HG02642 (cell line): Measurements from ENCODE around the gene DLG5.

Experiments used
- ATAC-seq: cut with Tn5 transposase; IDR thresholded peaks from one replicate; pipeline ENCODE4 v1.9.1; 2021; ENCODE audit warnings: mild to moderate bottlenecking; ENCODE audit not compliant: unreplicated experiment, poor library complexity

DLG5 gene

DNA sequence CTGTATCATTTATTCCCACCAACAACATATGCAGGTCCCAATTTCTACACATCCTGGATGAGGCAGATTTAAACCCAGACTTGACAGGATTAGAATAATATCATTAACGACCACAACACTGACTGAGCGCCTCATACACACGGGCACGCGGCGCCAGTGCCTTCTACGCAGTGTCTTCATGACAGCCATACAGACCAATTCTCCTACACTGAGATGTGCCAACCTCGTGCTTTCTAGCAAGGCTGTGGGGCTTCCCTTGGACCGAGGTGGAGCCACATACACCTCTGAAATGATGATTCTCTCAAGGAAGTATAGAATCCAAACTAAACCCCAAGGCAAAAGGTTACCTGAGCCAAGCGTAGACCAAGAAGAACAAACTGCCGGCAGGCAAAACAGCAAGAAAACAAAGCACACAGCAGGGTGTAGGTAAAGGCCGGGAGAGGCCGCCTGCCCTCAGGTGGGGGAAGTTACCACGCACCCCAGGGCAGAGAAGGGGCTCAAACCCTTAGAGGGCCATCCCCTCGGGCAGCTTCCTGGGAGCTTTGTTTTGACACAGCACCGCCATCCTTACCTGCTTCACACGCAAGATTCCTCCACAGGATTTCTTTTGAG, 75.8 kb downstream of the DLG5 start:
- no peak for ATAC-seq

DNA sequence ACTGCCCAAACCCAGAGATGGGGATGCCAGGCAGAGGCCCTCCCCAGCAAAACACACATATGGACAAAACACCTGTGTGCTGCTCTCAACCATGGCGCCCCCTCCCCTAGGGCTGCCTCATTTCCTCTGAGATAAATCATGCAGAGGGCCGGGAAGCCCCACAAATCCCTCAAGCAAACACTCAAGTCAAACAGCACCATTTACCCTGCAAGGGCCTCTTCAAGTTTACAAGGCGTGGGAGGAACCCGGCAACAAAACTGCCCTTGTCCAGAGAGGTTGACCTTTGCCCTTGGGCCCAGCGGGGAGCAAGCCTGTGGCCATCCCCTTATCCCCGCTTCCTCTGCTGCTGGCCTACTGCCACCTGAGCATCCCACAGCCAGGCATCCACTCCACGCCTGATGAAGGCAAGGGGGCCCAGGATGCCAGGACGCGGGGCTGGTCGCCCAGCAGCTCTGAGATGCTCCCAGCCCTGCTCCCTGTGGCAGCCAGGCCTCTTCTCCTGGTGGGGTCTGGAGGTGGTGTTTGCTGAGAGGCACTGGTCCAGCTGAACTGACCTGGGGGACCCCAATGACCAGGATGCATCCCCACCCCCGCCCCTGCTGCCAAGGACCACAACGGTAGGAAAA, 77.4 kb downstream of the DLG5 start:
- peak; percentile 39 for ATAC-seq

DNA sequence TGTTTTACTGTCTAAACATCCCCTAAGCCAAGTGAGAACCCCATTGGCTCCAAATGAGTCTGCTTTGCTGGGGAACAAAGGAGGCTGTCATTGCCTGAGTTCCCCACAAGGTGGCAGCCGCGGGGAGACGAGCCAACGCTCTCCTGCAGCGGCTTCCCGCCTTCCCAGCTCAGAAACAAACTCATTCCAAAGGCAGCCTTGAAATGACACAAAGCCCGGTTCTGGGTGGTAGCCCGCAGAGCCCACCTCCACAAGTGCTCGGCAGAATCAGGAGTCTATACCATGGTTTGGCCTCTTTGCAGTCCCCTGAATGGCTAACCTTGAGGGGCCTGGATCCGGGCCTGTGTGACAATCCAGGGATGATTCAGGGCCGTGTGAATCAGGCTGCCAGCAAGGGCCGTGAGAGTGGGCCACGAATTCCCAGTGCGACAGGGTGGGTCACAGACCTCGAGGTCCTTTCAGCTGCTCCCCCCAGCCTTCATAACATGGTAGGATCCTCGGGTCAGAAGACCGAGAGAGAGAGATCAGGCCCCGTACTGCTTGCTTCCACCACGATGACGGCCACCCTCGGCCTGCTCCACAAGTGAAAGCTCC, 79.7 kb downstream of the DLG5 start:
- peak; percentile 62 for ATAC-seq

DNA sequence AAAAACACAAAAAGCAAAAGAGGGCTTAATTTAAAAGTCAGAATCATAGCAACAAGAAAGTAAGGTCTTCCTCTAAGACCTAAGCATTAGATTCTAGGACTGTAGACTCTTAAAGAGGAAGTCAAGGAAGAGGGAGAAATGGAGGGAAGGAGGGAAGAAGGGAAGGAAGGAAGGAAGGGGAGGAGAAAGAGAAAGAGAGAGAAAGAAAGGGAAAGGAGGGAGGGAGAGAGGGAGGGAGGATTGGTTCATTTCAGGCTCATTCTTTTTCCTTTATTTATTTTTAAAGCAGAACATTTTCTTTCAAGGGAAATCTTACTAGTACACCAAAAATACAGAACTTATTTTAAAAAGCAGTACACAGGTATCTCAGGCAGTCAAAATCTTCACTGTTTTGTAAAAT, 81.1 kb downstream of the DLG5 start:
- ATAC-seq = no peak

DNA sequence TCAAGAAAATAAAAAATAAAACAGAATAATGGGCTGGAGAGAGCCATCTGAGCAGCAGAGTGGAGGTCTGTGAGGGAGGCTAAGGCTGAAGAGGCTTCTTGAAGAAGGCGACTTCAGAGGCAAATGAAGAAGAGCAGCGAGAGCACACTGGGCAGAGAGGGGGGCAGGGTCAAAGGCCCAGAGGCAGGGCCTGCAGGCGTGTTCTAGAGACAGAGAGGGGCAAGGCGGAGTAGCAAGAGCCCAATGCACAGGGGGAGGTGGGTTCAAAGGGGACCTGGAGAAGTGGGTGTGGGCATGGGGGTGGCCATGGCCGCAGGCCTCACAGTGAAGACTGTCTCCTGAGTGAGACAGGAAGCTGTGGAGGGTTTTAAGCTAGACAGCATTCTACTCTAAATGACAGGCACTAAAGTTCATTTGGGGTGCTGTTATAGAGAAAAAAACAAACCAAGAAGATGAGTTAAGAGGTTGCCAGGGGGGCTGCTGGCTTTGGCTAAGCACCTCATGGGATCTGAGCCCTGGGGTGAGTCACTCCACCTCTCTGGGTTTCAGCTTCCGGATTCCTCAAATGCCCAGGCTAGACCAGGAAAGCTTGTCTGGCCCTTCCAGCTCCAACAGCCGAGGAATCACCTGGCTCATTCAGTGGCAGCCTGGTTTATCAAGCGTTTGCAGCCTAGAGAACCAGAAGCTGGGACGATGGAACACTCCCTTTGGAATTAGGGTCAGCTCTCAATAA, 81.7 kb downstream of the DLG5 start:
- ATAC-seq = no peak

DNA sequence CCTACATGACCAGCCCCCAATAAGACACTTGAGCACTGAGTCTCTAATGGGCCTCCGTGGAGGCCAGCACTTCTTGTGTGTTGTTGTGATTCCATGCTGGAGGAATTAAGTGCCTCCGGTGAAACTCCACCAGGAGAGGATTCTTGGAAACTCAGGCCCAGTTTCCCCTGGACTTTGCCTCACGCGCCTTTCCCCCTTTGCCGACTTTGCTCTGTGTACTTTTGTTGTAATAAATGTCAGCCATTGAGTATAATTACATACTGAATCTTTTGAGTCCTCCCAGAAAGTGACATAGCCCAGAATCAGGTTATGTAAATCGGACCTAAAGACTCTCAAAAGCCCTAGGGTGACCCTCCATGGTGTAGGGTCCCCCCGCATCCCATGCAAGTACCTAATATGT, 82.4 kb downstream of the DLG5 start:
- ATAC-seq = no peak

DNA sequence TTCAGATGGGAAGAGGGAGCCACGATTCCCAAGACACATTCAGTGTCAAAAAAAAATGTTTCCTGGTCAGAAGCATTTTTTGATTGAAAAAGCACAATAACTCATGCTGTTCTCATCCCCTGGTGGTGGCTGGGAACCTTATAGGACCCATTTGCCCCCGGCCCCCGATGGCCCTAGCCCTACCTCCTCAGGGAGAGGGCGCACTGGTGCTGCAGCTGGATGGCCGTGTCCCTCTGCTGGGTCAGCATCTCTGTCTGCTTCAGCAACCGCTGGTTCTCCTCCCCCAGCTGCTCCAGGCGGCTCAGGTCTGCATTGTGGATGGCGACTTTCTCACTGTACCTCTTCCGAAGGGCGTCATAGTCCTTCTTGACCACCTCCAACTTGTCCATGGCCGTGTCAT, 83.3 kb downstream of the DLG5 start:
- no peak for ATAC-seq

DNA sequence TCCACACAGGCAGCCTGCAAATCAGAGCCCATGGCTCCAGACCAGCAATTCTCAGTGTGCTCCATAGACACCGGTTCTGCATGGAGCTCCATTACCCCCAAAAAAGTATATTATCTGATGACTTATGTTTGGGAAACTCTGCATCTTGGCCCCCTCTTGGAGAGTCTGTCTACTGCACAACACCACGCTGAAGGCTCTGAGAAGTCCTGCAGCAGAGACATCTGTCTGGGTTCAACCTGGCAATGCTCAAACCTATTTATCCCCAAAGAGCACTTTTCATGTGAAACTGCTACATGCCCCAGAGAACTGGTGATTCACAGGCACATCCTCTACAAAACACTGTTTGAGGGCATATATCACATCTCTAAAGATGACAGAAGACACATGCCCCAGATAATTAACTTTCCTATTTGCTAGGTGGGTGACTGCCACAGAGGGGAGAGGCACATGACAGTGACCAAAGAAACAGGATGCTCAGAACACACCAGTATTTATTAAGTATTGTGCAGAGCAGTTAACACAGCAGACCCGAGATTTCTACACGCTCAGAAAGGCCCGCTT, 83.8 kb downstream of the DLG5 start:
- no peak for ATAC-seq

DNA sequence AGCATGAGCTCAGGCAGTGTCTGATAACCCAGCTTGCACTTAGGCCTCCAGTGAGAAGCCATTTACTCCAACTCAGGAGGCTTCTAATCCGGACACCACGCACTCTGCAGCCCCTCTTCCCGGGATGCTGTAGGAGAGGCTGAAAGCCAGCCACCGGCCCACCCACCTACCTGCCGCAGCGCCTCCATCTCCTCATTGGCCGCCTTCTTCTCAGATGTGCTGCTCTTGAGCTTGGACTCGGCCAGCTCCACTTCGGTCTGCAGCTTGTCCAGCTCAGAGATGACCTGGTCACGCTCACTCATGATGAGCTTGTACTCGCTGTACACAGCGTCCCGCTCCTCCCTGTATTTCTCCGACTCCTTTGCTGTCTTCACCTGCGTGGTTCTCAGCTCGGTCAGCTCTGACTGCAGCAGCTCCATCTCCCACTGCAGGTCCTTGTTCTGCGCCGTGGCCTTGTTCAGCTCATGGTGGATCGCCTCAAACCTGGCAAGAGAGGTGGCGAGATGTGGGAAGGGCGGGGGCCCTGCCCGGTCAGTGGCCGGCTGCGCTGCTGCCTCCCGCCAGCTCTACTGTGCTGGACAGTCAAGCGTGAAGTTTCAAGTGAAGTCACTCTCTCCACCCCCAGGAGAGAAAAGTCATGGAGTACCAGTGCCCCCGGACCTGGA, 84.7 kb downstream of the DLG5 start:
- no peak for ATAC-seq

DNA sequence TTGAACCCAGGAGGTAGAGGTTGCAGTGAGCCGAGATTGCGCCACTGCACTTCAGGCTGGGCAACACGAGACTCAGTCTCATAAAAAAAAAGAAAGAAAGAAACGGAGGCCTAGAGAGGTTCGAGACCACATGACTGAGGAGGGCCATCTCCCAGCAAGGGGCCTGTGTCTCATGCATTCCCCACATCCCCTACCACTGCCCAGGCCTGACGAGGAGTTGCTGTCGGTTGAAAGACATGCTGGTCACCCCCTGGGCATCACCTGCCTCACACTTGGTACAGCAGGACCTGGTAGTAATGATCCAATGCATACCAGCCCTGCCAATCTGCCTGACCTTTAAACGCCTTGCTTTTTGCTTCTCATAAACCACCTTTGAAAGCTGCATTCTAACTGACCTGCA, 85.9 kb downstream of the DLG5 start:
- ATAC-seq = no peak

DNA sequence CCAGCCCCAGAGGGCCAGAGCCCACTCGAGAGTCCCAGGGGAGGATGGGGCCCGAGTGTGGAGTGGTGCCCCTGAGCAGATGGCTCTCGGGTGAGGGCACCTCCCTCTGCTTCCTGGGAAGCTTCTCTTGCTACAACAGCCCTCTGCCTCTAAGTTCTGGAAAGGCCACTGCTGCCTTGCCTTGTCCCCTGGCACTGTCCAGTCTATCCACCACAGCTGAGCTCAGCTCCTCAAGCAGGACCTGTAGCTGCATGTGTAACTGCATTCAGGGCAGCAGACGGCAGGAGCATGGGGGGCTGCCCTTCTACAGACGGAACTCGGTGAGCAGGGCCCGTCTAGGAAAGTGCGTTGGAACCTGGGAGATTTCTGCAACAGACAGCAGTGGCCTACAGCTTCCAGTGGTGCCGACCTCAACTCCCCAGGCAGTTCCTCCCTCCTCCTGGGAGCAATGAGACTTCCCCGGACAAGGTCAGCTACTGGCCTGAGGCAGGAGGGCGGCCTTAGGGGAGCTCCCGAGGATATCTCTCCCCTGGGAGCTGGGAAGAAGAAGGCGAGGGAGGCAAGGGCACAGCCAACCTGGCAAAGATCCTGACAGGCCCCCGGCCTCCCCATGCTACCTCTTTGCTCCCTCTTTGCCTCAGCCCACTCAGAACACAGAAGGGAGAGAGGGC, 88.5 kb downstream of the DLG5 start:
- ATAC-seq = no peak

DNA sequence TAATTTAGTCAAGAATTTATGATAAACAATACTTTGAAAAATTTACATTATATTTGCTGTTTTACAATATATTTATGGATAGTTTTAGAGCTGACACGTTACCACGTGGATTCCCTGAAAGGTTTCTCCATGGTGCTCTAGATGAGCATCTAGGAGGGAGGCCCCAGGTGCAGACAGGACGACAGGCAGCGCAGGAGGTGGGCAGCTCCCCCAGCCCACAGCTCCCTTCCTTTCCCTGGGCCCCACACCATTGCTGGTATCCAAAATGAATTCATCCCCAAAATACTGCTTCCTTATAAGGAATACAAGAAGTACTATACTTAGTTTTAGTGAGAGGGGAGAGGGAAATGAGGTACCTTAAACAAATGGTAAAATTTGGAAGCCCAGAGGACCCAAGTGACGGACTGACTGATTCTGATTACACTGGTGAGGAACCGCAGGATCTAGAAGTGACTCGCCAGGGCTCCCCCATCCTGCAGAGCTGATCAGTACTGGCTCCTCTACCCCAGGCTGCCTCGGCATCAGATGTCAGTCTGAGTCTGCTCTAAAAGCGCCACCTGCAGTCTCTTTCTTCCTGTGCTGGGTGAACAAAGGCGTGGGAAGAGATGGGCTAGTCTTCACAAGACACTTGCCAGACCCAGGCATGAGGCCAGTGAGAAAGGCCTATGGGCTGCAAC, 89.2 kb downstream of the DLG5 start:
- peak; percentile 89 for ATAC-seq

DNA sequence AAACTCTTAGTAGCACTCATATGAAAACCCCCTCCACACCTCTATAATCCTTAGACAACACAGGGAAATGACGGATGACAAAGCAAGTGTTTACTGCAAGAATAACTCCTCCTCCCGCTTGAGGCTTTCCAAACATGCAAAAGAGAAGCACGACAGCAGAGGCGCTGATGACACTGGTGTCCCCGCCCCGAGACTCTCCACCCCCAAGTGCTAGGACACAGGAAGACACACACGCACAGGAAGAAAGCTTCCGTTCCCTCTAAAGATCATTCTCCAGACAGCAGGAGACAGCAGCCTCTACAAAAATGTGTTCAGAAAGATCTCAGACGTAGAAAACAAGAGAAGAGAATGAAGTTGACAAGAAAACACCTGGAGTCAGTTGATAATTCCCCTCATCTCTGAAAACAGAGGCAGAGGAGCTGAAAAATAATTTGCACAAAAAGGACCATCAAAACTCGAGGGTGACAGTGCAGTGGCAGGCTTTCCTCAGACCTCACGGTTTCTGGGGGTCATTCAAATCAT, 90.2 kb downstream of the DLG5 start:
- ATAC-seq = peak; percentile 62

DNA sequence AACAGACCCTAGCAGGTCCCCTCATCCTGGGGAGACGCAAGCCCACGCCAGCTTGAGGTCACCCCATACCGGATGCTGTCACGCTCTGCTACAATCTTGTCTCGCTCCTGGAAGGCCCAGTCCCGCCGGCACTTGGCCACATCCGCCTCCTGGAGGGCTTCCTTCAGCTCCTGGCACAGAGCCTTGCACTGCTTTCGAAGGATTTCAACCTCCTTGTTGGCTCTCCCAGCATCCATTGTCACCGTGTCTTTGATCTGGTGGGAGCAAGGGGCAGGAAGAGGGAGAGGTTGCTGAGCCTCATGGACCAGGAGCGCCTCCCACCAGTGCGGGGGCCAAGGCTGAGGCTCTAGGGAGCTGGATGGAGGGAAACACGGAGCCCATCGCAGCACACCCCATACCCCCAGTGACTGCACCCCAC, 90.9 kb downstream of the DLG5 start:
- no peak for ATAC-seq

DNA sequence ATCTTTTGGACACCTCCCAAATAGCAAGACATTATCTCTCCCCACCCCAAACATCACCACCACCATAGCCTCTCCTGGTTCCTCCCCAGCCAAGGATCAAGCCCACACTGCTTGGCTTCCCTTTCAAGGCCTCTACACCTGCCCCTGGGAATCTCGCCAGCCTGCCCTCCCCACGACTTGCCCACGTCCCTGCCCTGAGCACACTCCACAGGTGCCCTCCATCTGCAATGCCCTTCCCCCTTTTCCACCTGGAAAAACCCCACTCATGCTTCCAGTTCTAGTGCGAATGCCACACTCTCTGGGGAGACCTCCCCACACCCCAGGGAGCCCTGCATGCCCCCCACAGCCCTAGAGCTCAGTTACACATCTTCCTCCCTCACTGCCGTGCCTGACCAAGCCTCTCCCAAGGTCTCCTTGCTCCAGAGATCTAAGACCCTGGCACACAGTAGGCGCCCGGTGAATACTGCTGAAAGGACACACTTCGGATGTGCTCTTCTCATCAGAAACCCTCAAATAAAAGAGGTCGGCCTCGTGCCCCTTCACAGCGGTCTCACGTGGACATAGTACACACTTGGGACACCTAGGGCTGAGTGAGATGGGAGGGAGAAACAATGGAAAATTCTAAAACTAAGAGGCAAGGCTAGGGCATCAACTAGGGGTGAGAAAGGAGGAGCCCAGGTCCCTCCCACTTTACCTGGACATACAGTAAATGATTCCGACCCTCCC, 91.4 kb downstream of the DLG5 start:
- no peak for ATAC-seq

DNA sequence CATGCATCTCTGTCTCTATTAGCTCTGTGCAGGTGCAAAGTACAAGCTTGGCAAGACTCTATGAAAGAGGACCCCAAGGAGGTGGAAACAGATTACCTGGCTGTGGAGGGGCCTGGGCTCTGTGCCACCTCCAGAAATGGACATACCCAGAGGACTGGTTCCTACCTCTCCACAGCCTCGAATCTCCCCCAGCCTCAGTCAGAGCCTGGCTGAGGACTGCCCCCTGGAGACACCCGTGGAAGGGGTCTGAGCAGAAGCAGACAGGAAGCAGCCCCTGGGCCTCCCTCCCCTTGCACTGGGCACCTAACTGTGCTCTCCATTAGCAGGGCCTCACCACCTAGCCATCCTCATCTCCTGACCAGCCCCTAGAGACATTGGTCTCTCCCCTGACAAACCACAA, 92.0 kb downstream of the DLG5 start:
- no peak for ATAC-seq

DNA sequence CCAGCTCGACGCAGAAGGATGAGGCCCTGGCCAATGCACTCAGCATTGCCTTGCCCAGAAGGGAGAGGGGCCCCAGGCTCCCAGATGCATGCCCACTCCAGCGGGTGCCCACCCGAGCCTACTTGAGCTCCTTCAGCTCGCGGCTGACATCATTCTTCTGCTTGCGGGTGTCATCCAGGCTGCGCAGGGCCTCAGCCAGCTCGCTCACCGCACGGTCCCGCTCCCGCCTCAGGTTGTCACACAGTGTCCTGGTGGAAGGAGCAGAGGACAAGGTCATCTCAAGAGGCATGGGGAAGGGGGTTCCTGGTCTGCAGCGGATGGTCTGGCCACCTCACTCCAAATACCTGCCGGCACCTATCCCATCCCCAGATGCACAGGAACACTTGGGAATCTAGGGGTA, 92.8 kb downstream of the DLG5 start:
- no peak for ATAC-seq

DNA sequence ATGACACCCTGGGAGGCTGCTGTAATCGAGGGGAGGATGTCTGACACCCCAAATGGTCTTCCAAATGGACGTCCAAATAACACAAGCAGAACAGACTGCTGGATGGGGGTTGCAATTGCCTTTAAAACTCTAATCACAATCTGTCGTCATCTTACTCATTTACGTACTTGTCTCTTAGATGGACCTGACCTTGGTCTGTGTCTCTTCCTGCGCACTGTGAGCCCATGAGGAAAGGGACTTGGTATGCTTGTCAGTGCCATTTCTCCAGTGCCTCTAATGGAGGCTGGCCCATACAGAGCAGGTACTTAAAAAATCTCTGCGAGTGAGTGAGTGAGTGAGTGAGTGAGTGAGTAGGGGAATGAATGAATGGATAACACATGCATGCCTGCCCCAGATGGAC, 93.3 kb downstream of the DLG5 start:
- no peak for ATAC-seq

DNA sequence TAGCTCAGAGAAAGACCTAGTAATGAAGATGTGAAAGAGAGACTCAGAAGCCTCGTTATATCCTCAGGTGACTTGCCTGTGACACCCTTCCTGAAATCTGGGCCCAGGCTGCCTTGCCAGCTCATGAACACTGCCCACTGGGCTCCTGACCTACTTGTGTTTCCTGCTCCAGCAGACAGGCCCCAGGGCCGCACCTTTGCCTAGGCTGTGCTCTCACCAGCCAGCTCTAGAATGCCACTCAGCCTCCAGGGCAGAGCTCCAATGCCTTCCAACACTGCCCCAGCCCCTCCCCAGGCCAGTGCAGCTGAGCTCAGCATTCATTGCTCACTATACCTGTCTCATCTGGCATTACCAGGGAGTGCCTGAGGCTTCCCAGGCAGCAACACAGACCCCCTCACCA, 94.3 kb downstream of the DLG5 start:
- ATAC-seq = no peak
